OCI-LY1 (cell line): ENCODE measurements around the gene NHP2.

Experiments used
- CTCF ChIP-seq: fragments of 200-600 bp; sonication (generic), shearing (Covaris generic); IDR thresholded peaks from 2 replicates; pipeline ENCODE4 v1.5.1; 2017; ENCODE audit warnings: mild to moderate bottlenecking, antibody characterized with exemption, low read length, moderate library complexity, mixed read lengths
- EZH2 ChIP-seq: fragments of 200-600 bp; sonication (generic), shearing (Covaris generic); IDR thresholded peaks from 2 replicates; pipeline ENCODE4 v1.8.0; 2017; ENCODE audit warnings: borderline replicate concordance, mixed run types, mild to moderate bottlenecking, antibody characterized with exemption, low read length, moderate library complexity, mixed read lengths

- TF ChIP-seq CTCF (no peak), EZH2 (no peak)
Measured at GRCh38 chr5:178116143-178116885, 37.4 kb downstream of the NHP2 start.
